OCI-LY3 (cell line): ENCODE measurements around the gene ZNF385C.

ENCODE experiments used
- EZH2phosphoT487 ChIP-seq: fragments of 200-600 bp; shearing (Covaris generic); IDR thresholded peaks from 2 replicates; pipeline ENCODE4 v1.6.1; 2018; ENCODE audit warnings: antibody characterized with exemption, mixed run types, low read depth
- TF ChIP-seq, protein P1 (sequence below): fragments of 200-600, 300-600 bp; sonication (generic); IDR thresholded peaks from 2 replicates; pipeline ENCODE4 v1.5.1; 2014; ENCODE audit warnings: antibody characterized with exemption, low read length, low read depth

DNA sequence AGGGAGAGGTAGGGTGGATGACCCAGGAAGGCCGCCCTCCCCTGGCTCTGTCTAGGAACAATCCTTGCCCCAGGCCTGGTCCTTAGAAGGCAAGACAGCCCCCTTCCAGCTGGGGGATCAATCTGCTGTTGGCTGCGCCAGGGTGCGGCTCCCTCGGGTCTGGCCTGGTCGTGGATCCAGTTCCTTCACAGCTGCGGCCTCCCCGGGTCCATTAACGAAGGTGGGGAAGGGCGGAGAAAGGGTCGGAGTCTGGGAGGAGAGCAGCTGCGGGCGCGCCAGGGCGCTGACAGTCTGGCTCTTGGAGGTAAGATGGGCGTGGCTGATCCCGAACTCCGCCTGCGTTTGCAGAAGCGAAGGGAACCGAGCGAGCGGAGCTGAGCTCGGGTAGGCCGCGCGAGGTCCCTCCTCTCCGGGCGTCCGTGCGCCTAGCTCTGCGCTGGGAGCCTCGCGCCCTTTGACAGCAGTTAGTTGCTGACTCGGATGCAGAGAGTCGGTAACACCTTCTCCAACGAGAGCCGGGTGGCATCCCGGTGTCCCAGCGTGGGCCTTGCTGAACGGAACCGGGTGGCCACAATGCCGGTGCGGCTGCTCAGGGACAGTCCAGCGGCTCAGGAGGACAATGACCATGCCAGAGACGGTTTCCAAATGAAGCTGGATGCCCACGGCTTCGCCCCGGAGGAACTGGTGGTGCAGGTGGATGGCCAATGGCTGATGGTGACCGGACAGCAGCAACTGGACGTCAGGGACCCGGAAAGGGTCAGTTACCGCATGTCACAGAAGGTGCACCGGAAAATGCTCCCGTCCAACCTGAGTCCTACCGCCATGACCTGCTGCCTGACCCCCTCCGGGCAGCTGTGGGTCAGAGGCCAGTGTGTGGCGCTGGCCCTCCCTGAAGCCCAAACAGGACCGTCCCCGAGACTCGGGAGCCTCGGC, 24.4 kb upstream of the ZNF385C start, which contains the start of gene HSPB9:
- TF ChIP-seq, protein P1, sequence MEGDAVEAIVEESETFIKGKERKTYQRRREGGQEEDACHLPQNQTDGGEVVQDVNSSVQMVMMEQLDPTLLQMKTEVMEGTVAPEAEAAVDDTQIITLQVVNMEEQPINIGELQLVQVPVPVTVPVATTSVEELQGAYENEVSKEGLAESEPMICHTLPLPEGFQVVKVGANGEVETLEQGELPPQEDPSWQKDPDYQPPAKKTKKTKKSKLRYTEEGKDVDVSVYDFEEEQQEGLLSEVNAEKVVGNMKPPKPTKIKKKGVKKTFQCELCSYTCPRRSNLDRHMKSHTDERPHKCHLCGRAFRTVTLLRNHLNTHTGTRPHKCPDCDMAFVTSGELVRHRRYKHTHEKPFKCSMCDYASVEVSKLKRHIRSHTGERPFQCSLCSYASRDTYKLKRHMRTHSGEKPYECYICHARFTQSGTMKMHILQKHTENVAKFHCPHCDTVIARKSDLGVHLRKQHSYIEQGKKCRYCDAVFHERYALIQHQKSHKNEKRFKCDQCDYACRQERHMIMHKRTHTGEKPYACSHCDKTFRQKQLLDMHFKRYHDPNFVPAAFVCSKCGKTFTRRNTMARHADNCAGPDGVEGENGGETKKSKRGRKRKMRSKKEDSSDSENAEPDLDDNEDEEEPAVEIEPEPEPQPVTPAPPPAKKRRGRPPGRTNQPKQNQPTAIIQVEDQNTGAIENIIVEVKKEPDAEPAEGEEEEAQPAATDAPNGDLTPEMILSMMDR: no peak
- TF ChIP-seq EZH2phosphoT487: no peak
